HG03175 (cell line): Measurements from ENCODE around the gene NTM.

Source experiments
- ATAC-seq: cut with Tn5 transposase; IDR thresholded peaks from one replicate; pipeline ENCODE4 v1.9.1; 2021; ENCODE audit warnings: mild to moderate bottlenecking, moderate library complexity; ENCODE audit not compliant: unreplicated experiment

Gene NTM

GRCh38 chr11:131841925-131842635 is 471.7 kb downstream of the NTM start:
- no peak for ATAC-seq

GRCh38 chr11:131845255-131845654 is 474.8 kb downstream of the NTM start:
- ATAC-seq: no peak

- ATAC-seq: no peak
Observed at GRCh38 chr11:131849485-131849884, 479.1 kb downstream of the NTM start.

- ATAC-seq: no peak
Observed at GRCh38 chr11:131850507-131850906, 480.1 kb downstream of the NTM start.

- no peak for ATAC-seq
Observed at GRCh38 chr11:131851964-131852755, 481.7 kb downstream of the NTM start.

- ATAC-seq: no peak
Observed at GRCh38 chr11:131852757-131853156, 482.3 kb downstream of the NTM start.

- no peak for ATAC-seq
Observed at GRCh38 chr11:131854391-131854790, 484.0 kb downstream of the NTM start.

GRCh38 chr11:131855320-131855719 is 484.9 kb downstream of the NTM start:
- no peak for ATAC-seq

- no peak for ATAC-seq
Observed at GRCh38 chr11:131857246-131857645, 486.8 kb downstream of the NTM start.

GRCh38 chr11:131858505-131858904 is 488.1 kb downstream of the NTM start:
- ATAC-seq: no peak

GRCh38 chr11:131859538-131860210 is 489.3 kb downstream of the NTM start:
- ATAC-seq: no peak

GRCh38 chr11:131864228-131864627 is 493.8 kb downstream of the NTM start:
- ATAC-seq: no peak

- no peak for ATAC-seq
Observed at GRCh38 chr11:131865860-131866259, 495.4 kb downstream of the NTM start.

GRCh38 chr11:131866535-131867400 is 496.4 kb downstream of the NTM start:
- ATAC-seq: no peak

GRCh38 chr11:131867457-131868257 is 497.2 kb downstream of the NTM start:
- no peak for ATAC-seq

GRCh38 chr11:131868629-131869507 is 498.5 kb downstream of the NTM start:
- no peak for ATAC-seq

- no peak for ATAC-seq
Observed at GRCh38 chr11:131870305-131870704, 499.9 kb downstream of the NTM start.

- ATAC-seq: no peak
Observed at GRCh38 chr11:131871006-131871405, 500.6 kb downstream of the NTM start.

- ATAC-seq: no peak
Observed at GRCh38 chr11:131874070-131874469, 503.7 kb downstream of the NTM start.
